A673 (cell line): ENCODE measurements around the gene ADAM12. TPM values are rescaled to one million over a fixed set of nuclear protein-coding genes. Genes with fewer than 3 reads are reported as not detected.

ENCODE experiments used
- BruUV-seq: library from RNA; stranded (reverse); fragments of 400-500 nt; replicated peaks from 2 replicates; lab custom pipeline; 2021; lab: Mats Ljungman, UMichigan
- CTCF ChIA-PET: fragments of 300-600 bp; sonication (Branson Sonifier 250); formaldehyde crosslinking; loops from one replicate; lab custom pipeline; 2022; ENCODE audit warnings: antibody characterized with exemption; lab: Charles Lee
- POLR2A ChIA-PET: fragments of 300-600 bp; sonication (Branson Sonifier 250); formaldehyde crosslinking; loops from one replicate; lab custom pipeline; 2022; ENCODE audit warnings: antibody characterized with exemption; ENCODE audit not compliant: low non-redundant PET; lab: Charles Lee
- DNase-seq: peaks from one replicate; pipeline ENCODE4 v3.0.0-alpha.2; 2015; ENCODE audit warnings: low spot score
- H3K27ac ChIP-seq: fragments of 200-600 bp; sonication (generic); 2 replicates; pipeline ENCODE4 v1.5.1; 2016; ENCODE audit warnings: mixed run types, low read depth, mild to moderate bottlenecking, mixed read lengths, antibody characterized with exemption, low read length; ENCODE audit not compliant: poor library complexity, severe bottlenecking
- H3K27me3 ChIP-seq: fragments of 200-600 bp; sonication (generic); replicated peaks from 2 replicates; pipeline ENCODE4 v1.6.1; 2017; ENCODE audit warnings: mixed run types, low read depth, mild to moderate bottlenecking, mixed read lengths, antibody characterized with exemption, low read length; ENCODE audit not compliant: insufficient read depth, poor library complexity
- H3K36me3 ChIP-seq: fragments of 200-600 bp; sonication (generic); 2 replicates; pipeline ENCODE4 v1.6.1; 2016; ENCODE audit warnings: mixed run types, mild to moderate bottlenecking, mixed read lengths, antibody characterized with exemption, low read length; ENCODE audit not compliant: insufficient read depth, poor library complexity, severe bottlenecking
- H3K4me1 ChIP-seq: fragments of 200-600 bp; sonication (generic); 2 replicates; pipeline ENCODE4 v1.6.1; 2017; ENCODE audit warnings: mixed run types, mild to moderate bottlenecking, mixed read lengths, antibody characterized with exemption, low read length; ENCODE audit not compliant: insufficient read depth, poor library complexity, severe bottlenecking
- H3K4me3 ChIP-seq: fragments of 200-600 bp; sonication (generic); 2 replicates; pipeline ENCODE4 v1.5.1; 2016; ENCODE audit warnings: low read depth, mixed run types, mild to moderate bottlenecking, mixed read lengths, low read length; ENCODE audit not compliant: poor library complexity, severe bottlenecking
- H3K9me3 ChIP-seq: fragments of 200-600 bp; sonication (generic); 2 replicates; pipeline ENCODE4 v1.6.1; 2016; ENCODE audit warnings: mixed run types, low read depth, mild to moderate bottlenecking, mixed read lengths, antibody characterized with exemption, low read length; ENCODE audit not compliant: poor library complexity, severe bottlenecking
- CTCF ChIP-seq: fragments of 300-800, 200-600 bp; sonication (generic); conservative IDR thresholded peaks from 2 replicates; pipeline ENCODE4 v1.5.1; 2017; ENCODE audit warnings: low read depth, mild to moderate bottlenecking, antibody characterized with exemption, low read length, moderate library complexity, mixed read lengths
- EZH2 ChIP-seq: fragments of 200-600 bp; sonication (generic); IDR thresholded peaks from 2 replicates; pipeline ENCODE4 v1.6.1; 2017; ENCODE audit warnings: borderline replicate concordance, low read depth, mild to moderate bottlenecking, mixed read lengths, antibody characterized with exemption, low read length; ENCODE audit not compliant: poor library complexity, severe bottlenecking
- intact Hi-C: fragments of 100-400 bp; cut with micrococcal nuclease; formaldehyde crosslinking; loops from one replicate; pipeline ENCODE4 v1.10.0; 2022; ENCODE audit not compliant: unreplicated experiment
- total RNA-seq: library from RNA; stranded (reverse); gene quantifications from 2 replicates; pipeline ENCODE4 v1.2.3, GENCODE V29; 2021

The ADAM12 gene
- total RNA-seq, 1 experiment from 2014 or later, result 0.17 TPM

GRCh38 chr10:126075009-126075408 is 313.3 kb downstream of the ADAM12 start:
- Histone ChIP-seq H3K27ac (no peak overlapping the region), H3K4me1 (no peaks in the 10 kb centered on the region), H3K27me3 (peaks cover 9% of the 10 kb centered on the region), H3K4me3 (no peak overlapping the region), H3K36me3 (no peaks in the 10 kb centered on the region), H3K9me3 (no peaks in the 10 kb centered on the region)
- ChIA-PET POLR2A (no interaction called here), CTCF (no interaction called here)
- no peak for TF ChIP-seq EZH2
- TF ChIP-seq CTCF, result no peak
- BruUV-seq, result no TSS peak
- intact Hi-C loops, result no loop called here
- no peak for DNase-seq

- intact Hi-C loops, result no loop called here
- no peak overlapping the region for H3K27ac ChIP-seq
- no peak overlapping the region for H3K4me3 ChIP-seq
- no peaks in the 10 kb centered on the region for H3K36me3 ChIP-seq
- TF ChIP-seq EZH2 (no peak), CTCF (no peak)
- no TSS peak for BruUV-seq
- ChIA-PET CTCF (no interaction called here), POLR2A (no interaction called here)
- H3K27me3 ChIP-seq, result peaks cover 9% of the 10 kb centered on the region
- H3K4me1 ChIP-seq, result no peaks in the 10 kb centered on the region
- no peaks in the 10 kb centered on the region for H3K9me3 ChIP-seq
- no peak for DNase-seq
These were observed 314.0 kb downstream of the ADAM12 start for GRCh38 chr10:126074291-126074690.

GRCh38 chr10:126073606-126074005 is 314.7 kb downstream of the ADAM12 start:
- DNase-seq, result no peak
- ChIA-PET CTCF (no interaction called here), POLR2A (no interaction called here)
- intact Hi-C loops, result no loop called here
- Histone ChIP-seq H3K27me3 (peaks cover 9% of the 10 kb centered on the region), H3K36me3 (no peaks in the 10 kb centered on the region), H3K4me3 (no peak overlapping the region), H3K27ac (no peak overlapping the region), H3K9me3 (no peaks in the 10 kb centered on the region), H3K4me1 (no peaks in the 10 kb centered on the region)
- TF ChIP-seq EZH2, result no peak
- TF ChIP-seq CTCF, result no peak
- no TSS peak for BruUV-seq
